ENCODE results near the gene FBXL17.
A peak's percentile ranks its signal among the peaks of the same experiment; 100 is the strongest.

Gene FBXL17

GRCh38 chr5:108373426-108373825 lies 8.5 kb downstream of the FBXL17 start:
- DNase-seq (ENCODE audit: low spot score) = no peak

GRCh38 chr5:108372369-108372768 lies 9.5 kb downstream of the FBXL17 start:
- no peak for DNase-seq (ENCODE audit: low spot score)

GRCh38 chr5:108371263-108371662 lies 10.6 kb downstream of the FBXL17 start:
- DNase-seq (ENCODE audit: low spot score) = no peak

GRCh38 chr5:108369167-108369566 lies 12.7 kb downstream of the FBXL17 start:
- no peak for DNase-seq (ENCODE audit: low spot score)

DNA sequence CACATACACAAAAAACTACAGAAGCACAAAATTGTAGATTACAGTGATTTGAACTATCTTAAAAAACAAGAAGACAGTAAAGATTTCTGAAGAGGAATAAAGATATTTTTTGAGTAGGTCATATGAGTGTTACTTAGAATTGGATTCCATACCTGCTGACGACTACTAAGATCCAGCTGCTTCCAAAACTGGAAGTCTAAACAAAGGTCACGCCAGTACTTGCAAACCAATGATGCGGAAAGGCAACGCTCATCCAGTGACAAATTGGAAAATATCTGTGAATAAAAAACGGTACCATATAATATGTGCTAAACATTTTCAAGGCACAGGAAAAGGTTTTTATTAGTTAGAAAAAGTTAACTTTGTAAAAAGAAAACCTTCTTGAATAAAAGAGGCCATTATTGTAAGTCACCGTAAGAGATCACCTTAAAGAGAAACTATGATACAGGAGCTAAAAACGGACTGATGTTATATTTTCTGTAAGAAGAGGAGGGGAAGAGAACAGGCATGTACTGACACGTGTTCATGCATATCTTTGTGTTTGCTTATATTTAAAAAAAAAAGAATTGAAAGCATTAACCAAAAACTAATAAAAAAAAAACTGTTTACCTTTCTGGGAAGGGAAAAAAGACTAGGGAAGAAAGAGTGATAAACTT lies 14.1 kb downstream of the FBXL17 start:
- peak; percentile 49 for DNase-seq (ENCODE audit: low spot score)

DNA sequence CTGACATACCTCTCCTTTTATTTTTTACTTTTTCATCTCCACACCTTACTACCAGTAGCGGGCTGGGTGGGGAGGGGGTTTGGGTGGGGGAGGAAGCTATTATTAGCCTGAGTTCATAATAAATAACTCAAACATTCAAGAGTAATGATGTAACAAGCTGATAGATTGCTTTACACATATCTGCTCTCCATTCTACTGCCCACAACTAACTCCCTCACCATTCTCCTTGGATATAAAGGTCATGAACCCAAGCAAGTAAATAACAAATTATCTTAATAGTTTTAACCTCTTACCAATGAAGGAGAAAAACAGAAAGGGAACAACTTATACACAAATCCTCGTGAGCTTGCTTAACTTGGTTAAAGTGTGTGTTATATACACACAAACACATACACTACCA lies 15.4 kb downstream of the FBXL17 start:
- DNase-seq (ENCODE audit: low spot score) = no peak

DNA sequence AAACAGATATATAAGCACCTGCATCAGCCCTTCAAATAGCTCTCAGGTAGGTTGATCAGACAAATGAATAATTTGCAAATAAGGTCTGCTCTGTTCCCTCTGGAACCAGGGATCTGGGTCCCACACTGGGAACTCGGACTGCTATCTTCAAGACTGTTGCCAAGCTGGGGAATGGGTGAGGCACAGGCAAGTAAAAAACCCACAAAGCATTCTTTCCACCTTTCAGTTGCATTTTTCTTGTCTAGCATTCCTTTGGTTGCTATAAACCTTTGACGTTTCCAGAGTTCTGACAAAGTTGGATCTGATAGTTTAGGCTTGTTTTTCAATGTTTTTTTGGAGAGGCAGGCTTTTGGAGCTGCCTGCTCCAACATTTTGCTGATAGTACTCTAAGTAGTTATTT lies 20.1 kb downstream of the FBXL17 start:
- DNase-seq (ENCODE audit: low spot score) = no peak

DNA sequence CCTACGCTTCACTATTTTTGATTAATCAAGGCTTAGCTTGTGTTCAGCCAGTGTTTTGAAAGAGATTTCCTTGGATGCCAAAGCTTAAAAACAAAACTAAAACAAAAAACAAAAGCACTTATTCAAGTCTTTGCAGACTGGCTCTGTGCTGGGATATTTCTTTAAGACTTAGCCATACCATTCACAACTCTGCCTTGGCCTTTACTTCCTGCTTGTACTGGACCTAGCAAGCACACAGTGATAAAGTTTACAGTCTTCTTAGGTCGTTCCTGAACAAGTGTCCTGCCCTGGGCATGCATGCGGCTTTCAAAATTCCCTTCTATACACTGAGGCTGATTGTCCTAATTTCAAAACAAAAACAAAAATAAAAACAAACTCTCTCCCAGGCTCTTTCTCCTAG lies 20.7 kb downstream of the FBXL17 start:
- DNase-seq (ENCODE audit: low spot score) = no peak

DNA sequence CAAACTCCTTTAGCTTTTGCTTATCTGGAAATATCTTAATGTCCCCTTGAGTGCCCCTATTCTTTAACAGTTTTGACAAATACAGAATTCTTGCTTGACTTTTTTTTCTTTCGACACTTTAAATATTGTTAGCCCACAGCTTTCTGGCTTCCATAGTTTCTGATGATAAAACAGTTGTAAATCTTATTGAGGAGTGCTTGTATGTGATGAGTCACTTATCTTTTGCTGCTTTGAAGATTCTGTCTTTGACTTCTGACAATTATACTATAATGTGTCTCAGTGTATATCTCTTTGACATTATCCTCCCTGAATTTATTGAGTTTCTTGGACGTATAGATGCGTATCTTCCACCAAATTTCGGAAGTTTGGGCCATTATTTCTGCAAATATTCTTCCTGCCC lies 21.6 kb downstream of the FBXL17 start:
- DNase-seq (ENCODE audit: low spot score) = no peak

GRCh38 chr5:108356286-108356685 lies 25.6 kb downstream of the FBXL17 start:
- DNase-seq (ENCODE audit: low spot score) = no peak

DNA sequence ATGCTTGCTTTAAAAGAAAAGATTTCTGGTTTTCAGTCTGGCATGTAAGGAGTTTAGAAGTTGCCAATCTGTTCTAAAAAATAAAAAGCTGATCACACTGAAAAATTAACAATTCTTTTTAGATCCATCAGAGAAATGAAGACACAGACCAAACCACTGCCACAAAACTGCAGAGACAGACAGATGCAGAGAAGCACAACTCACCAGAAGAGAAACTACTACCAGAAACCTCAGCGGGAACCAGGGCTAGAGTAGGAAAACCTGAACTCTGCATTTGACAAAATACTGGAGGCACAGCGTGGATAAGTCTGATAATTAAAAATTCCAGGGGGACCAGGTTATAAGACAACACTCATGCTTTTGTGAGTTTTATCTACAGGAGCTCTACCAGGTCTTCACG lies 28.8 kb downstream of the FBXL17 start:
- no peak for DNase-seq (ENCODE audit: low spot score)

GRCh38 chr5:108345541-108346171 lies 36.2 kb downstream of the FBXL17 start:
- DNase-seq (ENCODE audit: low spot score) = peak; percentile 60

DNA sequence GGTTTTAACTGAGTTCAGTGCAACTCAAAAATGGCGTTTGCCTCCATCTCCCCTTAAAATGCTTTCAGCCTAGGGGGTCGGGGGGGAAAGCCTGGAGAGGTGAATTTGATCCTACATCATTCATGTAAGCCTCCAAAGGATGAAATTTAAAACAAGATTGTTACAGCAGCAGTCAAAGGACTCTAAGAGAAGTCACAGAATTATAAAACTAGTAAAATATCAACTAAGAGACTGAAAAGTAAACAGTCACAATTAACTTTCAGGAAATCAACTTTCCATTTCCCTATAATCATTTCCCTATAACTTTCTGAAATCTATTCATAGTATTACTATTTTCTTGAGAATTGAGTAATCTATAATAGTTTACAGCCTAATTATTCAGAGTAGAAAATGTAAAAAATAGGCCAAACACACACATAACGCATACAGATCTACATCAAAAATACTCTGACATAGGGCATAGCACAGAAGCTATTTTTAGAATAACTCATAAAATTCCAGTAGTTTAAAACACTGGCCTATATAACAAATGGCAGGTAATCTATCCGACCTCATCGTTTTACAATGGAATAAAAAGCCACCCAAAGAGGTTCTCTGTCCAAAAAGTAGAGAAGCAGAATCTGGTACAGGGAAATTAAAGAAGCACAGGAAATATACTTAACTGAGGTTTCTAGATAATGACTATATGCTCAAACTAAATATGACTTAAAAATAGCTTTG lies 37.6 kb downstream of the FBXL17 start:
- DNase-seq (ENCODE audit: low spot score) = no peak

- no peak for DNase-seq (ENCODE audit: low spot score)
Measured at GRCh38 chr5:108341866-108342265, 40.0 kb downstream of the FBXL17 start.

GRCh38 chr5:108340131-108340530 lies 41.8 kb downstream of the FBXL17 start:
- no peak for DNase-seq (ENCODE audit: low spot score)

DNA sequence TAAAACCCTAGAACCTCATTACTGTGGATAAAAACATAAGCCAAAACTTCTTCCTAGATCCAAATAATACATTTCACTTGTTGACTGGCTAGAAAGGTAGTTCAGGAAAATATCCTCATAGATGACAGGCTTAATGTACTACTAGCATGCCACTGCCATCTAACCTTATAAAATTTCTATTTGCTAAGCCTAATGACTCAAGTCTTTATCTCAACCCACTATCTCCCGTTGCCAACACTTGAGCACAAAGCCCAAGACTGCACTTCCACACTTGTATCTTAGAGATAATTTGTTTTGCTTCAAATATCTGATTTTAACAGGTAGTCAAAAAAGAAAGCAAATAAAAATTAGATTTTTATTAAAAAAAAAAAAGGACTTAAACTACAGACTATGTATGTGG lies 42.7 kb downstream of the FBXL17 start:
- no peak for DNase-seq (ENCODE audit: low spot score)

DNA sequence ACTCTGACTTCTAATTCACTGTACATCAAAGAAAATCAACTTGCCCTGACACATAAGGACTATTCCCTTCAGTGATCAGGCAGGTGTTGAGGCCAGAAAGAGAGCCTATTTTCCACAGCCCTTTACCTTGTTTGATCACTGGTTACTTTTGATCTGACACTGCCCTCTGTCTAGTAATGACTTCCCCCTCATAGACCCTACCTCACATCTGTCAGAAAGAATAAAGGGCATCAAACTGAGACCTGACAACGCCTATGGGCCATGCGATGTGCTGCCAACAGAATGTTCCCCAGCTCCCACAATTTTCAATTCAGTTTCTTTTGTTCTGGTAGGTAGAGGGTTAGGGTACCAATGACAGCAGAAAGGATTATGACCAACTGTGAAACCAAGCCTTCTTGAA lies 47.7 kb downstream of the FBXL17 start:
- DNase-seq (ENCODE audit: low spot score) = no peak

- no peak for DNase-seq (ENCODE audit: low spot score)
Measured at GRCh38 chr5:108326982-108327381, 54.9 kb downstream of the FBXL17 start.

DNA sequence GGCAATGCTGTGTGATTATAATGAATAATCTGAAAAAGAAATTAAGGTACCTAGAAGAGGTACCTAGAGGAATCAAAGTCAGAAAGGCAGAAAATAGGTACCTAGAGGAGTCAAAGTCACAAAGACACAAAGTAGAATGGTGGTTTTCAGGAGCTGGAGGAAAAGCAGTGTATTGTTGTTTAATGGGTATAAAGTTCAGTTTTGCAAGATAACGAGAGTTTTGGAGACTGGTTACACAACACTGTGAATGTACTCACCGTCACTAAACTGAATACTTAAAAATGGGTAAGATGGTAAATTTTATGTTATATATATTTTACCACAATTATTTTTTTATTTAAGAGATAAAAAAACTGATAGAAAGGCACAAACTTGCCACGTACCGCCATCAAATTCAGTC lies 57.0 kb downstream of the FBXL17 start:
- no peak for DNase-seq (ENCODE audit: low spot score)

GRCh38 chr5:108321341-108321740 lies 60.6 kb downstream of the FBXL17 start:
- no peak for DNase-seq (ENCODE audit: low spot score)

GRCh38 chr5:108320231-108320630 lies 61.7 kb downstream of the FBXL17 start:
- no peak for DNase-seq (ENCODE audit: low spot score)

- DNase-seq (ENCODE audit: low spot score) = peak; percentile 34
Measured at GRCh38 chr5:108315829-108316228, 66.1 kb downstream of the FBXL17 start.

GRCh38 chr5:108312258-108312657 lies 69.6 kb downstream of the FBXL17 start:
- DNase-seq (ENCODE audit: low spot score) = no peak

DNA sequence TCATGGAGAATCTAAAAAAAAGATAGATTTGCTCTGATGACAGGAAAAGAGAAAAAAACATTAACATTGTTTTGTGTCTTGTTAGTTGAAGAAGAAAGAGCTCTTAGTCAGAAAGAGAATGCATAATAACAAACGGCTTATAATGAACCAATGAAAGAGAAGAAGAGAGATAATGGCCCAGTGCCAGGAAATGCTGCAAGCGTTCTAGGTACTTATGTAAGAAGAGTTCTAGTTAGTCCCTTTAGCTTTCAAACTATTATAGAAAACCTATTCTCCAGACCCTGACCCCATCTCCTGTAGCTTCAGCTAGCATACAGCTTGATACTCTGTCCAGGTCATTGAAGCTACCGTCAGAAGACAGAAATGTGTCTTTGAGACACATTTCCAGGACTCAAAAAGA lies 70.2 kb downstream of the FBXL17 start:
- DNase-seq (ENCODE audit: low spot score) = no peak
